Activated CD4-positive, alpha-beta T cell treated with anti-CD3 and anti-CD28 coated beads, Interleukin-2, amount 10 ng/mL, durations not matched to agents 24 days and 14 days (primary cell): Measurements from ENCODE around the gene DMBT1. TPM values are rescaled to one million over a fixed set of nuclear protein-coding genes. Genes with fewer than 3 reads are reported as not detected.

ENCODE experiments used
- DNase-seq: peaks from one replicate; pipeline ENCODE4 v3.0.0; 2022
- H3K27ac Mint-ChIP-seq: one replicate; pipeline ENCODE4 v1.8.0; 2022; ENCODE audit warnings: mild to moderate bottlenecking, mixed read lengths
- H3K27me3 Mint-ChIP-seq: one replicate; pipeline ENCODE4 v1.8.0; 2022; ENCODE audit warnings: mixed read lengths
- H3K36me3 Mint-ChIP-seq: one replicate; pipeline ENCODE4 v1.8.0; 2022; ENCODE audit warnings: low read depth, mild to moderate bottlenecking, mixed read lengths
- H3K4me1 Mint-ChIP-seq: one replicate; pipeline ENCODE4 v1.8.0; 2021; ENCODE audit warnings: mixed read lengths
- H3K4me3 Mint-ChIP-seq: one replicate; pipeline ENCODE4 v1.8.0; 2022; ENCODE audit warnings: mild to moderate bottlenecking, moderate library complexity, mixed read lengths
- H3K9me3 Mint-ChIP-seq: one replicate; pipeline ENCODE4 v1.8.0; 2021; ENCODE audit warnings: mixed read lengths
- intact Hi-C: fragments of 100-400 bp; cut with micrococcal nuclease; formaldehyde crosslinking; loops from one replicate; pipeline ENCODE4 v1.15.1; 2023
- total RNA-seq: library from RNA; stranded (reverse); gene quantifications from 2 replicates; pipeline ENCODE4 v1.2.3, GENCODE V29; 2022

Gene DMBT1
- total RNA-seq, 1 donor from 2014 or later: not detected

DNA sequence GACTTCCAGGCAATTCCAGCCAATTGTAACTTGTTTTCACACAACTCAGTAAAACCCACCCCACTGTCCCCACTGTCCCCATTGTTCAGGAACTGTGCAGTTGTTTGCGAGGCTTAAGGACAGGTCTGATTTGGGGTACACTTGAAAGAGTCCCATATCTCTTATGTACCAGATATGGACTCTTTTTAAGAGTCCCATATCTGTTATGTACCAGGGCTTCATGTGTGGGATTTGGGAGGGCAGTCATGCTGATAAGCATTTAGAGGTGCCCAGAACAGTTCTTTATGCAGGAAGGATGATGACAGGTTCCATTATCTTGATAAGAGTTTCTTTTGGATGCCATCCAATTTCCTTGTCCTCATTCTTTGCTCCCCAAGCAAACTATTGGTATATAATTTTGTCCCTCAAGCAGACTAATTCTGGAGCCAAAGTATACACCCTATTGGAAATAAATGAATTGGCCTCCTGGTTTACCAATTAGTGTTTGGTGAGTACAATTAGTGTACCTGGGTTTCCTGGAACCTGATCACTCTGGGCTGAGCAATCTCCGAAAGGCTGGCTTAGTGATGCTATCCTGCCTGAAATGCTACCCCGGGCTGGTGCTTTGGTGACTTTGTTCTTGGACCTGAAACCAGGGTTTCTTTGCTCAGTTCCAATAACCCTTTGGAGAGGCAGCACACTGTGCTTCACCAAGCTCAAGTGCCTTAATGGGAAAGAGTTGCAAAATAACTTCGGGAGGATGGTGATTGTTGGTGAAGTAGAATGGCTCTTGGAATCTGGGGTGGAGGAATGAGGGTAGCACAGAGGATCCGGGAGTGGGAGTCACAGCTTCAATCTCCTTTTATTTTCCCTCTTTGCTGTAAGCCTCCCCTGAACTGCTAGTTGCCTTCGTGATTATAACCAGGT is 6.2 kb upstream of the DMBT1 start:
- Mint-ChIP-seq H3K36me3 (no peaks in the 10 kb centered on the region), H3K4me3 (no peak overlapping the region), H3K27ac (no peak overlapping the region), H3K4me1 (peaks cover 13% of the 10 kb centered on the region), H3K27me3 (peaks cover 7% of the 10 kb centered on the region), H3K9me3 (no peaks in the 10 kb centered on the region)
- intact Hi-C loops: no loop called here
- DNase-seq: no peak

DNA sequence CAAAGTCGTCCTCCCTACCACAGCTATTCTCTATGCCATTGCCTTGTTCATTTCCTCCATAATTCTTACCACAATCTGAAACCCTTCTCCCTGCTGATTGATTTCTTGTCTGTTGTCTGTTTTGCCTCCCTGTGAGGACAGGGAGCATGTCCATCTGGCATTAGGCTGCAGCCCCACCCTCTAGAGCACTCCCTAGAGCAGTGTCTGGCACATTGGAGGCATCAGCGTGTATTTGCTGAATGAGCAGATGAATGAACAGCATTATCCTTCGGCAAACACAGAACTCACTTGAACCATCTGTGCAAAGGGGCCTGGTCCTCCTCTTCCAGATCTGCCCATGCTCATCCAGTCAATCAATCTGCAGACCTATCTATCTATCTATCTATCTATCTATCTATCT is 5.1 kb upstream of the DMBT1 start:
- DNase-seq: no peak
- intact Hi-C loops: no loop called here

DNA sequence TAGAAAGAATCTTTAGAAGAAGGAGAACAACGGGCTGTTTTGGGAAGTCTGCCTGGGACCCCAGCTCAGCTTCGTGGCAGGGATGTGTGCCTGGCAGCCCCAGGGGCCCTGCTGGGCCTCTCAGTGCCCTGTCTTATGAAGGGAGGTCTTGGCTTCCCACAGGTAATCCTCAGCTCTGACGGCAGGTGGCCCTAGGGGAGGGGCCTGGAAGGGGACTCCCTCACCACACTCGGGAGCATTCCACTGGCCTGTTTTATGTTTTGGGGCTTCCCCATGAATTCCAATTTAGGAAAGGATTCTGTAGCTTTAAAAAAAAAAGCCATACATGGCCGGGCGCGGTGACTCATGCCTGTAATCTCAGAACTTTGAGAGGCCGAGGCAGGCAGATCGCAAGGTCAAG is 3.0 kb upstream of the DMBT1 start:
- Mint-ChIP-seq H3K4me1 (peaks cover 8% of the 10 kb centered on the region), H3K27me3 (peaks cover 29% of the 10 kb centered on the region), H3K36me3 (no peaks in the 10 kb centered on the region), H3K4me3 (no peak overlapping the region), H3K9me3 (no peaks in the 10 kb centered on the region), H3K27ac (no peak overlapping the region)
- intact Hi-C loops: no loop called here
- DNase-seq: no peak

More for the DNA sequence above, 5.1 kb upstream of the DMBT1 start:
- Mint-ChIP-seq H3K4me3 (no peak overlapping the region), H3K36me3 (no peaks in the 10 kb centered on the region), H3K27me3 (peaks cover 15% of the 10 kb centered on the region), H3K4me1 (peaks cover 13% of the 10 kb centered on the region), H3K27ac (no peak overlapping the region), H3K9me3 (no peaks in the 10 kb centered on the region)

DNA sequence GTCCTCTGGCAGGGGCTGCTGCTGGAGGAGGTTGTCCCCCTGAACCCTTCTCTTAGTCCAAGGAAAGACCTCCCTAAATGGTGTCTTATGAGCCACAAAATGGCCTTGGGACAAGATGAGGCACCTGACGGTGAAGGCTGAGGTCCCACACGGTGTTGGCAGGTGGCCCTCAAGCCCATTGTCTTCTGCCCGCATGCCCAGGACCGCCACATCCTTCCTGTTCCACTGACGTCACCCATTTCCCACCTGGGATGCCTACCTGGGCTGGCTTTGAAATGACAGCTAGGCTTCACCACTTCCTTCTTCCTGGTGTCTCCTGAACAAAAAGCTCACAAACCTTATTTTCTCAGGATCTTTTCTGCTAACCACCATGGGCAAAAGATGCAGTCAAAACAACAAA is 2.1 kb upstream of the DMBT1 start:
- H3K4me1 Mint-ChIP-seq: peaks cover 8% of the 10 kb centered on the region
- no peak overlapping the region for H3K27ac Mint-ChIP-seq
- intact Hi-C loops: no loop called here
- H3K4me3 Mint-ChIP-seq: no peak overlapping the region
- H3K9me3 Mint-ChIP-seq: no peaks in the 10 kb centered on the region
- H3K27me3 Mint-ChIP-seq: peaks cover 29% of the 10 kb centered on the region
- no peak for DNase-seq
- H3K36me3 Mint-ChIP-seq: no peaks in the 10 kb centered on the region

DNA sequence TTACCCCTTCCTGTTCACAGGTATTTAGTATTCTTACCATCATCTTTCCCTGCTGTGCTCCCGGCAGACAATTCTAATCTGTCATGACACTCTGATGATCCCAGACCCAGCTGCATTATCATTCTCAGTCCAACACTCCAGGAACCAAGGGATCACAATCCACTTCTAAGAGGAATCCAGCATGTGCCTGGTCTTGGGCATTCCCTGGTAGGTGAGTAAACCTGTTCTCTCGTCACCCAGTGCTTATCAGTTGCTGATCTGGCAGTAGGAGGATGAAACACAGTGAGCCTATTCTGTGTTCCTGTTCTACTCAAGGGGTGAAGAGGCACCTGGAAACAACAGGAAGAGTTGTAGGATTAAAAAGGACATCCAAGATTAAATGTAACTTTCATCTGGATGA is 1.3 kb upstream of the DMBT1 start:
- Mint-ChIP-seq H3K9me3 (no peaks in the 10 kb centered on the region), H3K27ac (no peak overlapping the region), H3K27me3 (peaks cover 35% of the 10 kb centered on the region), H3K4me3 (no peak overlapping the region), H3K36me3 (no peaks in the 10 kb centered on the region), H3K4me1 (peaks cover 8% of the 10 kb centered on the region)
- intact Hi-C loops: no loop called here
- DNase-seq: no peak

DNA sequence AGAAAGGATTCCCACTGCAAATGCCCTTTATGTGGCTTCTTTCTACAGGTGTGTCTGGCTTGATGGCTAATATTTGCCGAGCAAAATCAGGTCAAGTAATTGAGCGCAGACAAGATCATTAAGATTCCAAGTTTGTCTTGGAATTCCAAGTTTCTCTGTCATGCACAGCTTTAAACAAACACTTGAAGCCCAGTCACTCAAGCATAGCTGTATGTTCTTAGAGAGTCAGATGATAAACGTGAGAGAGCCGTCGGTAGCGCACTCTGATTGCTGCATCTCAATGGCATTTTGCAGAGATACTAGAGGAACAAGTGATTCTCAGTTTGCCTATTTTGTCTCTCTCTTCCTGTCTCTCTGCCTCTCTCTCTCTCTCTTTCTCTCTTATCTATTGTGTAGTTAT is 658 bp downstream of the DMBT1 start:
- DNase-seq: no peak
- Mint-ChIP-seq H3K4me1 (peaks cover 8% of the 10 kb centered on the region), H3K27me3 (peaks cover 40% of the 10 kb centered on the region), H3K9me3 (no peaks in the 10 kb centered on the region), H3K4me3 (no peak overlapping the region), H3K27ac (no peak overlapping the region), H3K36me3 (no peaks in the 10 kb centered on the region)
- intact Hi-C loops: loop anchor here (10.0 kb wide), 1 partner anchor 96 kb away; the partner anchor contains the start of gene HTRA1

DNA sequence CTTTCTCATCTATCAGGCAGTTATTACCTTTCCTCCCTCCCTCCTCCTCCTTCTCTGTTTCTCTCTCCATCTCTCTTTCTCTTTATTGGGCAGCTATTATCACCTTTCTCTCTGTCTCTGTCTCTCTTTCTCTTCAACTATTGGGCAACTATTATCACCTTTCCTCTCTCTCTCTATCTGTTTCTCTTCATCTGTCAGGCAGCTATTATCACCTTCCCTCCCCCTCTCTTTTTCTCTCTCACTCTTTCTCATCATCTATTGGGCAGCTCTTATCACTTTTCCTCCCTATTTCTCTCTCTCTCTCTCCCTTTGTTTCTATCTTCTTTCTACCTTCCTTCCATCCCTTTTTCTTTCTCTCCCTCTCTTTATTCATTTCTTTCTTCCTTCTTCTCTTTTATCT is 1.2 kb downstream of the DMBT1 start:
- no peaks in the 10 kb centered on the region for H3K36me3 Mint-ChIP-seq
- H3K4me3 Mint-ChIP-seq: no peak overlapping the region
- peaks cover 39% of the 10 kb centered on the region for H3K27me3 Mint-ChIP-seq
- intact Hi-C loops: loop anchor here (10.0 kb wide), 1 partner anchor 97 kb away; the partner anchor contains the start of gene HTRA1
- peaks cover 8% of the 10 kb centered on the region for H3K4me1 Mint-ChIP-seq
- H3K27ac Mint-ChIP-seq: no peak overlapping the region
- no peak for DNase-seq
- H3K9me3 Mint-ChIP-seq: no peaks in the 10 kb centered on the region

DNA sequence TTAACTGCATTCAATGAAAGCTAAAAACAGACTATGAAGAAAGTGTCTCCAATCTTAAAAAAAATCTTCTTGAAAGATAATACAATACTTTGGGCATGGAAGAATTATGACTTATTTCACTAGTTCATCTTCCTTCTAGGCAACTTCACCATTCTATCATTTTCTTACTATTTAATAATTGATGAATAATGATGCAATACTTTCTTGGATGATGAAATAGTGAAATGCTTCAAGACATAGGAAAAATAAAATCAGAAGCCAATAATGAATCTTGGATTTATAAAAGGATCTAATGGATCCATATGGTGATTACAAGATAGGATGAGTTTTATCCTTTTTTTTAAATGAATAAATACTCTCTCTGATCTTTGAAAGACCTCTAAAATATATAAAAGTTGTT is 4.4 kb downstream of the DMBT1 start:
- no peaks in the 10 kb centered on the region for H3K36me3 Mint-ChIP-seq
- no peak for DNase-seq
- H3K27ac Mint-ChIP-seq: no peak overlapping the region
- no peaks in the 10 kb centered on the region for H3K4me1 Mint-ChIP-seq
- peaks cover 31% of the 10 kb centered on the region for H3K27me3 Mint-ChIP-seq
- no peak overlapping the region for H3K4me3 Mint-ChIP-seq
- H3K9me3 Mint-ChIP-seq: no peaks in the 10 kb centered on the region
- intact Hi-C loops: loop anchor here (1.0 to 10.0 kb wide), 4 partner anchors 53 to 267 kb away; partner anchors contain the start of gene HTRA1

DNA sequence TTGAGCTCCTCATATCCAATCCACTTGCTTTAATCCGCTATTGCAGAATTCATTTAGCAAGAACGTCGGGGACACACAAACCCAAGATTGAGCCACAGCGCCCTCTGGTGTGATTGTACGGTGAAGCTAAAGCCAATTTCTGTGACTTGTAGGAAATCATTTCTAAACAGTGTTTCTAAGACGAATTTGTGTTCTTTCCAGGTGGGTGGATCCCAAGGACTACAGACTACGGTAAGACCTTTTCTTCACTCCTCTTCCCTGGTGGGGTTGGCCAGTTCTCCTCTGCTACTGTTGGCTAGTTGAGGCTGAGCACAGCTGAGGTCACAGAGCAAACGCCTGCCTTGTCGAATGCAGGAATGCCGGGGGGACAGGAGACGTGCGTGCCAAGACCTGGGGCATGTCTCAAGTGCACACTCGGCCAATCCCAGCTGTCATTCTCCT is 5.2 kb downstream of the DMBT1 start:
- H3K9me3 Mint-ChIP-seq: no peaks in the 10 kb centered on the region
- H3K27ac Mint-ChIP-seq: no peak overlapping the region
- intact Hi-C loops: loop anchor here (1.0 to 10.0 kb wide), 4 partner anchors 53 to 267 kb away; partner anchors contain the start of gene HTRA1
- no peaks in the 10 kb centered on the region for H3K36me3 Mint-ChIP-seq
- no peaks in the 10 kb centered on the region for H3K4me1 Mint-ChIP-seq
- DNase-seq: peak; percentile 87
- H3K4me3 Mint-ChIP-seq: no peak overlapping the region
- H3K27me3 Mint-ChIP-seq: peaks cover 25% of the 10 kb centered on the region

DNA sequence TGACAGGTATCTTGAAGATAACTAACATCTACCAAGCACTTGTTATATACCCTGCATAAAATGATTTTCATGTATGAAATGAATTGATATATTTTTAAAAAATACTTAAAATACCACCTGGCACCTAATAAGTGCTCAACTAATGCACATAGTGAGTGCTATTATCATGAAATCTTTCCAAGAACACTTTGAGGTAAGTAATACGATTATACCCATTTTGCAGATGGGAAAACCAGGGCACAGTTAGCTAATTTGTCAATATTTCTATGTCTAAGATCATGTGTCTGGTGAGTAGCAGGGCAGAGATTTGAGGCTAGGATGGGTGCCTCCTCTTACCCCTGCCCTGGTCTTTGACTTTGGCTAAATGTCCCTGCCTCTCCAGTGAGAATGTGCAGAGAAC is 6.1 kb downstream of the DMBT1 start:
- Mint-ChIP-seq H3K4me1 (no peaks in the 10 kb centered on the region), H3K9me3 (no peaks in the 10 kb centered on the region), H3K27ac (no peak overlapping the region), H3K27me3 (peaks cover 18% of the 10 kb centered on the region), H3K36me3 (no peaks in the 10 kb centered on the region), H3K4me3 (no peak overlapping the region)
- DNase-seq: no peak
- intact Hi-C loops: loop anchor here (5.0 to 10.0 kb wide), 2 partner anchors 54 to 102 kb away; partner anchors contain the start of gene HTRA1

DNA sequence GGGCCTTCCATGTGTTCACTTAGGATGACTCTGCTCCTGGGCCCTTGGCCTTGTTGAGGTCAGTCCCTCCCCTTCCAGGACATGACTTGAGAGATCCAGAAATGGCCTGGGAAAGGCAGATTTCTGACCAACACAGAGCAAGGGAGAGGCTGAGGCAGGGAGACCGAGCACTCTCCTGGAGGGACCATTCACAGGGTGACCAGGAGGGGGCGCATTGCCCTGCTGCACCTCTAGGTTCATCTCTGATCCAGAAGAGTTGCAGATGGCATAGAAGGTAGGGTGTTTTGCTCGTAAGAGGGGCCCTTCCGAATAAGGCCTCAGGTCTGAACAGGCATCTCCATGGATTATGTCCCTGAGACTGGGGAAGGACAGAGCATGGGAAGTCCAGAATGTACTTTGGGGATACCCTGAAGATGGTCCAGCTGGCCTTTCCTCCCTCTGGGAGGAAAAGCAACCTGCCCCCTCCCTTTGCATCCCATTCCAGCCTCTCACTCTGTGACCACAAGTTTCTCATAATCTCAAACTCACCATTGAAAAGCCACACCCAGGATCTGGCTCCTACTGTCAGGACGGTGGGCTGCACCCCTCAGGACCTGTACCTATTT is 6.6 kb downstream of the DMBT1 start:
- H3K27me3 Mint-ChIP-seq: peaks cover 14% of the 10 kb centered on the region
- no peaks in the 10 kb centered on the region for H3K4me1 Mint-ChIP-seq
- DNase-seq: peak; percentile 75
- no peaks in the 10 kb centered on the region for H3K9me3 Mint-ChIP-seq
- no peak overlapping the region for H3K27ac Mint-ChIP-seq
- intact Hi-C loops: loop anchor here (5.0 to 10.0 kb wide), 2 partner anchors 55 to 102 kb away; partner anchors contain the start of gene HTRA1
- no peaks in the 10 kb centered on the region for H3K36me3 Mint-ChIP-seq
- no peak overlapping the region for H3K4me3 Mint-ChIP-seq

DNA sequence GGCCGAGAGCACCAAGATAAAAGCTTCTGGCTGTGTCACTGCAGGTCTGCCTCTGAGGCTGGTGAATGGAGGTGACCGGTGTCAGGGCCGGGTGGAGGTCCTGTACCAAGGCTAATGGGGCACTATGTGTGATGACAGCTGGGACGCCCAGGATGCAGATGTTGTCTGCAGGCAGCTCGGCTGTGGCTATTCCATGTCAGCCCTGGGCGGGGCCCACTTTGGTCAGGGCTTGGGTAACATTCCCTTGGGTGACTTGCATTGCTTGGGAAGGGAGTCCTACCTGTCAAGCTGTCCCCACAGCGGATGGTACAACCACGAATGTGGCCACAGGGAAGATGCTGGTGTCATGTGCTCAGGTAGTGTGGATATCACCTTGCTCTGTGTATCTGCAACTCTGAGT is 8.0 kb downstream of the DMBT1 start:
- no peaks in the 10 kb centered on the region for H3K9me3 Mint-ChIP-seq
- no peaks in the 10 kb centered on the region for H3K36me3 Mint-ChIP-seq
- no peak overlapping the region for H3K4me3 Mint-ChIP-seq
- no peak for DNase-seq
- intact Hi-C loops: loop anchor here (5.0 to 10.0 kb wide), 2 partner anchors 56 to 104 kb away; partner anchors contain the start of gene HTRA1
- H3K27me3 Mint-ChIP-seq: peaks cover 14% of the 10 kb centered on the region
- H3K4me1 Mint-ChIP-seq: no peaks in the 10 kb centered on the region
- H3K27ac Mint-ChIP-seq: no peak overlapping the region

DNA sequence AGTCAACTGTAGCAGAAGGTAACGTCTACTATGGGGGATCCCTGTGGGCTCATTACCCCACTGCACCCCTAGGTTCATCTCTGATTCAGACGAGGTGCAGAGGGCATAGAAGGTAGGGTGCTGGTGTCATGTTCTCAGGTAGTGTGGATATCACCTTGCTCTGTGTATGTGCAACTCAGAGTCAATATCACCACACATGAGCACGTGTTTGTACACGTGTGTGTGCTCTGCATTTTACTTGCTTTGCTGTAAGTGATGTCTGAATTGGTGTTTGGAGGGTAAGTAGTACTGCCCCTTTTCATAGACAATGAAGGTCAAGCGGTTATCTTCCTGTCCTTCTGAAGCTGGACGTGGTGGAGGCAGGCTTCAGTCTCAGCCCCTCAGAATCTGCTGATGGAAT is 10.4 kb downstream of the DMBT1 start:
- Mint-ChIP-seq H3K36me3 (no peaks in the 10 kb centered on the region), H3K27me3 (peaks cover 1% of the 10 kb centered on the region), H3K27ac (no peak overlapping the region), H3K4me1 (no peaks in the 10 kb centered on the region), H3K9me3 (no peaks in the 10 kb centered on the region), H3K4me3 (no peak overlapping the region)
- intact Hi-C loops: no loop called here
- DNase-seq: no peak

DNA sequence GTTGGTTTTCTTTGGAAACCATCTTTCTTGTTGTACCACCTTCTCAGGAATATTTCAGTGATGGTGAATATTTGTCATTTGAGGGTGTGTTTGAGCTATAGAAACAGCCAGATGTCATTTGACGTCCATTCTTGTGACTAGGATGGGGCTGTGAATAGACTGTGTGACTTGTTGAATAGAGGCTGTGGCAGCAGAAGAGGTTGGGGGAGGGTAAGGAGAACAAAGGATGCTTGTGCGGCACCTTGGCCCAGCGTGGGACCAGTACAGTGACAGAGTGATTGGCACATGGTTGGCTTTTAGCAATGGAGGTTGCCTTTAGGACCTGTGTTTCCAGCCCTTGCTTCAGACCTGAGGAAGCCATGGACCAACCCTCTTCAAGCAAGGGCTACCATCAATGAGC is 11.3 kb downstream of the DMBT1 start:
- intact Hi-C loops: no loop called here
- DNase-seq: no peak
- peaks cover 1% of the 10 kb centered on the region for H3K27me3 Mint-ChIP-seq
- H3K4me1 Mint-ChIP-seq: no peaks in the 10 kb centered on the region
- H3K27ac Mint-ChIP-seq: no peak overlapping the region
- H3K9me3 Mint-ChIP-seq: no peaks in the 10 kb centered on the region
- no peaks in the 10 kb centered on the region for H3K36me3 Mint-ChIP-seq
- no peak overlapping the region for H3K4me3 Mint-ChIP-seq
